ENCODE results near the gene LPP. TPM values are rescaled to one million over a fixed set of nuclear protein-coding genes. Genes with fewer than 3 reads are reported as not detected.

Gene LPP
- total and polyA plus RNA-seq, 2 of the 4 experiments (the other 2 are of a cell fraction), result 16.0 to 130 TPM

GRCh38 chr3:188792793-188793192 lies 638.8 kb downstream of the LPP start:
- no peak for ATAC-seq (ENCODE audit: low read depth)
- H3K9ac ChIP-seq (ENCODE audit: low read depth, low read length), result no peak overlapping the region
- no peak overlapping the region for H4K91ac ChIP-seq (ENCODE audit: insufficient read depth, low read depth, low read length)
- H2BK15ac ChIP-seq (ENCODE audit: low read depth, low read length), result no peak overlapping the region
- in situ Hi-C loops (cut with MboI; ENCODE audit: low sequenced_read_pairs), result no loop called here
- no peak overlapping the region for H2BK20ac ChIP-seq (ENCODE audit: low read depth, low read length)
- no peak for TF ChIP-seq NFE2L2 (IDR thresholded peaks at IDR 0.05; ENCODE audit: low read depth, low read length)
- TF ChIP-seq CEBPB (IDR thresholded peaks at IDR 0.05; ENCODE audit: low read depth, low read length), result no peak
- TF ChIP-seq, protein P1, sequence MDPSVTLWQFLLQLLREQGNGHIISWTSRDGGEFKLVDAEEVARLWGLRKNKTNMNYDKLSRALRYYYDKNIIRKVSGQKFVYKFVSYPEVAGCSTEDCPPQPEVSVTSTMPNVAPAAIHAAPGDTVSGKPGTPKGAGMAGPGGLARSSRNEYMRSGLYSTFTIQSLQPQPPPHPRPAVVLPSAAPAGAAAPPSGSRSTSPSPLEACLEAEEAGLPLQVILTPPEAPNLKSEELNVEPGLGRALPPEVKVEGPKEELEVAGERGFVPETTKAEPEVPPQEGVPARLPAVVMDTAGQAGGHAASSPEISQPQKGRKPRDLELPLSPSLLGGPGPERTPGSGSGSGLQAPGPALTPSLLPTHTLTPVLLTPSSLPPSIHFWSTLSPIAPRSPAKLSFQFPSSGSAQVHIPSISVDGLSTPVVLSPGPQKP (IDR thresholded peaks at IDR 0.05; ENCODE audit: borderline replicate concordance, low read depth, low read length), result no peak
- no peak for TF ChIP-seq MAZ (IDR thresholded peaks at IDR 0.05; ENCODE audit: borderline replicate concordance, low read depth, low read length)
- TF ChIP-seq POLR2A (IDR thresholded peaks at IDR 0.05; ENCODE audit: low read depth, low read length), result no peak
- TF ChIP-seq, protein P2, sequence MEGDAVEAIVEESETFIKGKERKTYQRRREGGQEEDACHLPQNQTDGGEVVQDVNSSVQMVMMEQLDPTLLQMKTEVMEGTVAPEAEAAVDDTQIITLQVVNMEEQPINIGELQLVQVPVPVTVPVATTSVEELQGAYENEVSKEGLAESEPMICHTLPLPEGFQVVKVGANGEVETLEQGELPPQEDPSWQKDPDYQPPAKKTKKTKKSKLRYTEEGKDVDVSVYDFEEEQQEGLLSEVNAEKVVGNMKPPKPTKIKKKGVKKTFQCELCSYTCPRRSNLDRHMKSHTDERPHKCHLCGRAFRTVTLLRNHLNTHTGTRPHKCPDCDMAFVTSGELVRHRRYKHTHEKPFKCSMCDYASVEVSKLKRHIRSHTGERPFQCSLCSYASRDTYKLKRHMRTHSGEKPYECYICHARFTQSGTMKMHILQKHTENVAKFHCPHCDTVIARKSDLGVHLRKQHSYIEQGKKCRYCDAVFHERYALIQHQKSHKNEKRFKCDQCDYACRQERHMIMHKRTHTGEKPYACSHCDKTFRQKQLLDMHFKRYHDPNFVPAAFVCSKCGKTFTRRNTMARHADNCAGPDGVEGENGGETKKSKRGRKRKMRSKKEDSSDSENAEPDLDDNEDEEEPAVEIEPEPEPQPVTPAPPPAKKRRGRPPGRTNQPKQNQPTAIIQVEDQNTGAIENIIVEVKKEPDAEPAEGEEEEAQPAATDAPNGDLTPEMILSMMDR (conservative IDR thresholded peaks at IDR 0.05; ENCODE audit: low read depth, low read length), result peak; percentile 35
- TF ChIP-seq BHLHE40 (IDR thresholded peaks at IDR 0.05; ENCODE audit: low read depth, low read length), result no peak
- no peak for TF ChIP-seq MAFK (IDR thresholded peaks at IDR 0.05; ENCODE audit: low read depth, low read length)
- no peak for TF ChIP-seq RFX5 (IDR thresholded peaks at IDR 0.05; ENCODE audit: low read depth, low read length)
- TF ChIP-seq RAD21 (IDR thresholded peaks at IDR 0.05; ENCODE audit: low read length), result peak; percentile 52; the same call in 1 of the 2 replicates
- peak; percentile 42 for TF ChIP-seq SMC3 (IDR thresholded peaks at IDR 0.05; ENCODE audit: low read depth, low read length)
- H3K4me3 ChIP-seq (ENCODE audit: insufficient read depth, low read depth, low read length), result no peak overlapping the region
- 70% methylated on average over 4 of the region's 6 CpGs; no CpG with 5 or more reads in 1 of the 2 experiments for WGBS, 2 experiments (ENCODE audit: extremely low coverage in 2 of 2, insufficient read length in 1 of 2)
- H3K18ac ChIP-seq (ENCODE audit: low read depth, low read length), result no peak overlapping the region
- H3K79me1 ChIP-seq (ENCODE audit: low read depth in 1 of 2, low read length in 2 of 2), result peaks cover 27 to 69% of the 10 kb centered on the region in 2 experiments
- H2AFZ ChIP-seq (replicated peaks; ENCODE audit: low read length, poor library complexity), result no peak overlapping the region
- dilution Hi-C loops (cut with HindIII; ENCODE audit: low sequenced_read_pairs, unreplicated experiment), result no loop called here
- H2AK9ac ChIP-seq (replicated peaks; ENCODE audit: low read depth, low read length, poor library complexity), result no peak overlapping the region
- H3K4me1 ChIP-seq (ENCODE audit: control insufficient read depth, insufficient read depth, low read length), result peaks cover 17% of the 10 kb centered on the region
- peaks cover 26% of the 10 kb centered on the region; the same call in 1 of the 2 replicates for H4K20me1 ChIP-seq (ENCODE audit: insufficient read depth, low read length)
- peak overlapping the region; percentile 69 for H3K4ac ChIP-seq (ENCODE audit: low read depth, low read length)
- H3K27ac ChIP-seq (ENCODE audit: insufficient read depth, low read length), result no peak overlapping the region
- H4K5ac ChIP-seq (ENCODE audit: low read depth, low read length), result no peak overlapping the region
- no peaks in the 10 kb centered on the region for H3K27me3 ChIP-seq (ENCODE audit: control insufficient read depth, insufficient read depth, low read length)
- H3K56ac ChIP-seq (ENCODE audit: extremely low read depth, insufficient read depth, low read length), result no peak overlapping the region
- H3K9me3 ChIP-seq (ENCODE audit: control insufficient read depth, insufficient read depth, low read length), result no peaks in the 10 kb centered on the region
- no peak overlapping the region for H4K8ac ChIP-seq (ENCODE audit: low read depth in 2 of 2, low read length in 2 of 2)
- DNase-seq, result peak; percentile 27
- H3K36me3 ChIP-seq (ENCODE audit: control insufficient read depth, insufficient read depth, low read length), result peaks cover 6% of the 10 kb centered on the region
- intact Hi-C loops (cut with micrococcal nuclease), result no loop called here
- ChIA-PET POLR2A (ENCODE audit: unreplicated experiment) (no interaction called here), CTCF (interaction anchor here (1.1 kb wide), 1 partner anchor 1053 kb away, joined by 3 read pairs; no protein-coding TSS in a partner anchor)
- no peak overlapping the region for H3K14ac ChIP-seq (replicated peaks; ENCODE audit: low read depth, low read length)
- no peak overlapping the region for H2AK5ac ChIP-seq (ENCODE audit: low read depth, low read length)
- BruUV-seq (replicated peaks), result no TSS peak
- no peak overlapping the region for H2BK120ac ChIP-seq (ENCODE audit: low read depth, low read length)
- no peak overlapping the region for H3K4me2 ChIP-seq (ENCODE audit: low read depth, low read length)
- H3K9me1 ChIP-seq (ENCODE audit: insufficient read depth, low read length), result peaks cover 24% of the 10 kb centered on the region
- no peak overlapping the region for H2BK5ac ChIP-seq (ENCODE audit: low read depth, low read length, poor library complexity, severe bottlenecking)
- H3K23ac ChIP-seq (ENCODE audit: low read depth, low read length), result no peak overlapping the region
